Measurements from ENCODE around the gene NCOA1.

Gene NCOA1

GRCh38 chr2:24761866-24762265, 270.8 kb downstream of the NCOA1 start:
- no peak for TF ChIP-seq CTCF (IDR thresholded peaks at IDR 0.05; ENCODE audit: poor library complexity, severe bottlenecking)
- Histone ChIP-seq H3K4me1 (ENCODE audit: insufficient read depth, poor library complexity, severe bottlenecking) (no peaks in the 10 kb centered on the region), H3K4me3 (ENCODE audit: severe bottlenecking) (no peak overlapping the region), H3K27ac (ENCODE audit: poor library complexity, severe bottlenecking) (no peak overlapping the region), H3K36me3 (ENCODE audit: low read depth) (peaks cover 6% of the 10 kb centered on the region; the same call in 1 of the 2 replicates), H3K9me3 (ENCODE audit: severe bottlenecking) (no peaks in the 10 kb centered on the region), H3K27me3 (ENCODE audit: insufficient read depth, poor library complexity, severe bottlenecking) (no peaks in the 10 kb centered on the region)
- DNase-seq (ENCODE audit: low spot score) (no peak), ATAC-seq (ENCODE audit: low read depth) (no peak)

GRCh38 chr2:24762518-24762917, 271.5 kb downstream of the NCOA1 start:
- Histone ChIP-seq H3K4me1 (ENCODE audit: insufficient read depth, poor library complexity, severe bottlenecking) (no peaks in the 10 kb centered on the region), H3K36me3 (ENCODE audit: low read depth) (peaks cover 6% of the 10 kb centered on the region; the same call in 1 of the 2 replicates), H3K27ac (ENCODE audit: poor library complexity, severe bottlenecking) (no peak overlapping the region), H3K27me3 (ENCODE audit: insufficient read depth, poor library complexity, severe bottlenecking) (no peaks in the 10 kb centered on the region), H3K9me3 (ENCODE audit: severe bottlenecking) (no peaks in the 10 kb centered on the region), H3K4me3 (ENCODE audit: severe bottlenecking) (no peak overlapping the region)
- DNase-seq (ENCODE audit: low spot score): no peak
- no peak for ATAC-seq (ENCODE audit: low read depth)
- TF ChIP-seq CTCF (IDR thresholded peaks at IDR 0.05; ENCODE audit: poor library complexity, severe bottlenecking): no peak

GRCh38 chr2:24763843-24764242, 272.8 kb downstream of the NCOA1 start:
- Histone ChIP-seq H3K4me1 (ENCODE audit: insufficient read depth, poor library complexity, severe bottlenecking) (no peaks in the 10 kb centered on the region), H3K27me3 (ENCODE audit: insufficient read depth, poor library complexity, severe bottlenecking) (no peaks in the 10 kb centered on the region), H3K27ac (ENCODE audit: poor library complexity, severe bottlenecking) (no peak overlapping the region), H3K9me3 (ENCODE audit: severe bottlenecking) (no peaks in the 10 kb centered on the region), H3K36me3 (ENCODE audit: low read depth) (peaks cover 4% of the 10 kb centered on the region; the same call in 1 of the 2 replicates), H3K4me3 (ENCODE audit: severe bottlenecking) (no peak overlapping the region)
- no peak for TF ChIP-seq CTCF (IDR thresholded peaks at IDR 0.05; ENCODE audit: poor library complexity, severe bottlenecking)
- ATAC-seq (ENCODE audit: low read depth) (no peak), DNase-seq (ENCODE audit: low spot score) (no peak)

- DNase-seq (ENCODE audit: low spot score) (no peak), ATAC-seq (ENCODE audit: low read depth) (no peak)
- no peaks in the 10 kb centered on the region for H3K4me1 ChIP-seq (ENCODE audit: insufficient read depth, poor library complexity, severe bottlenecking)
- no peak overlapping the region for H3K4me3 ChIP-seq (ENCODE audit: severe bottlenecking)
- no peak for TF ChIP-seq CTCF (IDR thresholded peaks at IDR 0.05; ENCODE audit: poor library complexity, severe bottlenecking)
- no peaks in the 10 kb centered on the region for H3K9me3 ChIP-seq (ENCODE audit: severe bottlenecking)
- no peaks in the 10 kb centered on the region for H3K27me3 ChIP-seq (ENCODE audit: insufficient read depth, poor library complexity, severe bottlenecking)
- no peak overlapping the region for H3K27ac ChIP-seq (ENCODE audit: poor library complexity, severe bottlenecking)
- no peaks in the 10 kb centered on the region for H3K36me3 ChIP-seq (ENCODE audit: low read depth)
Measured at GRCh38 chr2:24766609-24767008, 275.6 kb downstream of the NCOA1 start.

- no peaks in the 10 kb centered on the region for H3K36me3 ChIP-seq (ENCODE audit: low read depth)
- H3K4me1 ChIP-seq (ENCODE audit: insufficient read depth, poor library complexity, severe bottlenecking): no peaks in the 10 kb centered on the region
- TF ChIP-seq CTCF (IDR thresholded peaks at IDR 0.05; ENCODE audit: poor library complexity, severe bottlenecking): no peak
- H3K9me3 ChIP-seq (ENCODE audit: severe bottlenecking): no peaks in the 10 kb centered on the region
- H3K4me3 ChIP-seq (ENCODE audit: severe bottlenecking): no peak overlapping the region
- no peak overlapping the region for H3K27ac ChIP-seq (ENCODE audit: poor library complexity, severe bottlenecking)
- H3K27me3 ChIP-seq (ENCODE audit: insufficient read depth, poor library complexity, severe bottlenecking): no peaks in the 10 kb centered on the region
- ATAC-seq (ENCODE audit: low read depth) (no peak), DNase-seq (ENCODE audit: low spot score) (no peak)
Measured at GRCh38 chr2:24768013-24768412, 277.0 kb downstream of the NCOA1 start.

Data from RWPE2 (cell line).